Heart left ventricle (tissue), 16 donors: ENCODE results near the gene RNF182. TPM values are rescaled to one million over a fixed set of nuclear protein-coding genes. Genes with fewer than 3 reads are reported as not detected.

ENCODE experiments used
- ATAC-seq, 4 donors: fragments of 200-7000 bp; cut with Tn5 transposase; one replicate each; pipeline ENCODE4 v1.9.1; 2020 to 2022; ENCODE audit warnings: moderate library complexity in 4 of 4, mild to moderate bottlenecking in 3 of 4, moderate number of reproducible peaks in 1 of 4
- DNase-seq, 5 donors: peaks; one replicate each; pipeline ENCODE4 v3.0.0-alpha.2; 2020
- H3K27ac ChIP-seq, 12 donors: fragments of 200-600 bp; sonication (generic) in 4 of 12; one replicate each; pipeline versions ENCODE4 v1.5.0 to v1.8.0; 2016 to 2022; ENCODE audit warnings: mild to moderate bottlenecking in 2 of 12
- H3K27me3 ChIP-seq, 9 donors: fragments of 200-600 bp; sonication (generic) in 2 of 9; one replicate each; pipeline versions ENCODE4 v1.5.1 to v1.8.0; 2016 to 2022; ENCODE audit warnings: mild to moderate bottlenecking in 3 of 9
- H3K36me3 ChIP-seq, 9 donors: fragments of 200-600 bp; sonication (generic) in 2 of 9; one replicate each; pipeline versions ENCODE4 v1.5.0 to v1.8.0; 2018 to 2022; ENCODE audit warnings: mild to moderate bottlenecking in 2 of 9
- H3K4me1 ChIP-seq, 12 donors: fragments of 200-600 bp; sonication (generic) in 4 of 12; one replicate each; pipeline versions ENCODE4 v1.5.0 to v1.8.0; 2016 to 2022; ENCODE audit warnings: mild to moderate bottlenecking in 3 of 12
- H3K4me3 ChIP-seq, 12 donors: fragments of 200-600 bp; sonication (generic) in 4 of 12; one replicate each; pipeline versions ENCODE4 v1.5.0 to v1.8.0; 2017 to 2022; ENCODE audit warnings: mild to moderate bottlenecking in 9 of 12, moderate library complexity in 4 of 12
- H3K9me3 ChIP-seq, 12 donors: fragments of 200-600 bp; sonication (generic) in 4 of 12; one replicate each; pipeline versions ENCODE4 v1.5.0 to v1.8.0; 2016 to 2022; ENCODE audit warnings: mild to moderate bottlenecking in 1 of 12
- CTCF ChIP-seq, 12 donors: fragments of 200-600 bp; sonication (generic) in 4 of 12; IDR thresholded peaks; one replicate each; pipeline versions ENCODE4 v1.5.0 to v1.8.0; 2018 to 2022; ENCODE audit warnings: antibody characterized with exemption in 12 of 12, mild to moderate bottlenecking in 5 of 12
- POLR2A ChIP-seq, 2 donors: fragments of 450-650 bp; IDR thresholded peaks; one replicate each; pipeline ENCODE4 v1.6.1; 2017; ENCODE audit warnings: antibody characterized with exemption in 2 of 2, mild to moderate bottlenecking in 2 of 2, moderate library complexity in 2 of 2
- WGBS, 4 donors: extraction: QIAGEN DNeasy Blood & Tissue Kit in 2 of 4; methylation state at CpG; one replicate each; pipeline versions ENCODE4 v1.1.5 to v1.1.7; 2013 to 2018; 5-methylcytosine and 5-hydroxymethylcytosine counted together
- intact Hi-C, 10 donors: fragments of 100-400 bp; cut with DNase I; formaldehyde crosslinking; loops; one replicate each; pipeline versions ENCODE4 v1.11.1 to v1.14.2; 2022
- polyA plus RNA-seq, 2 donors: library from polyadenylated mRNA; stranded (reverse); fragments of 200-250 nt; gene quantifications; one replicate each; pipeline ENCODE4 v1.2.3, GENCODE V29; 2013
- total RNA-seq, 9 donors: library from RNA; depleted of rRNA in 2 of 9; stranded (reverse); fragments of >200 nt in 2 of 9; fragmentation: NEBNext Ultra II Directional in 3 of 9; extraction: Animal tissue kit (Norgen Biotek cat#: 25700) in 3 of 9; gene quantifications; one replicate each; pipeline versions ENCODE4 v1.1.0 to v1.2.4, GENCODE V29; 2016 to 2023
- donor health status: ischemic (EF 13 %, LVEDD 7.1; RV severe dilation, severe dysfunction).
- donor health status: healthy with polysubstance abuse.
- donor health status: DM: no; HTN: yes; CAD: no.
- donor health status: DM: no; HTN: no; CAD: no.
- donor health status: ischemic (EF 25% LVEDD 6.9; RV normal size, moderate dysfunction).
- donor health status: ischemic (EF 25% LVEDD 5.7; RV mildly dilated, moderate dysfunction).
- donor health status: healthy.
- donor health status: DM: yes; HTN: yes; CAD: no.
- donor health status: ischemic (EF 35%, LVEDD 5.7; RV mildly dilated, moderate dysfunction).
- donor health status: nonischemic (EF 11% LVEDD 7.7; RV severe dilation, severe dysfunction).
- donor health status: DM: yes; HTN: yes; CAD: no.
- donor health status: PGD.
- donor health status: ischemic (EF 29% LVEDD 5.4; RV normal size, mild dysfunction).
- donor health status: nonischemic (EF 23%, LVEDD 6.1; RV moderate dilation, normal function).

The RNF182 gene
- total and polyA plus RNA-seq, 11 donors: 0.07 to 0.75 (median 0.39) TPM; not detected in 8

GRCh38 chr6:13989496-13990144 is 64.9 kb downstream of the RNF182 start:
- WGBS, 4 donors: 52 to 65% (median 62%) methylated on average over 7 of the region's 7 CpGs
- H3K4me3 ChIP-seq: no peak overlapping the region
- TF ChIP-seq CTCF (IDR thresholded peaks at IDR 0.05): no peak
- H3K27ac ChIP-seq: no peak overlapping the region
- no peaks in the 10 kb centered on the region for H3K36me3 ChIP-seq
- peaks cover 0 to 30% (median 2%) of the 10 kb centered on the region in 9 donors for H3K27me3 ChIP-seq
- intact Hi-C loops: no loop called here
- ATAC-seq: no peak
- H3K9me3 ChIP-seq: no peaks in the 10 kb centered on the region
- no peak for DNase-seq
- no peaks in the 10 kb centered on the region for H3K4me1 ChIP-seq

- H3K4me1 ChIP-seq: no peaks in the 10 kb centered on the region
- no peaks in the 10 kb centered on the region for H3K36me3 ChIP-seq
- no peak for DNase-seq
- ATAC-seq: no peak
- WGBS, 4 donors: 89 to 96% (median 93%) methylated on average over 3 of the region's 3 CpGs
- H3K9me3 ChIP-seq: no peaks in the 10 kb centered on the region
- peaks cover 0 to 38% (median 4%) of the 10 kb centered on the region in 9 donors for H3K27me3 ChIP-seq
- intact Hi-C loops: no loop called here
- no peak overlapping the region for H3K27ac ChIP-seq
- no peak overlapping the region for H3K4me3 ChIP-seq
- TF ChIP-seq POLR2A (IDR thresholded peaks at IDR 0.05) (no peak), CTCF (IDR thresholded peaks at IDR 0.05) (no peak)
These were observed 66.0 kb downstream of the RNF182 start for GRCh38 chr6:13990796-13991195.

GRCh38 chr6:13991393-13991792 is 66.6 kb downstream of the RNF182 start:
- ATAC-seq (no peak), DNase-seq (no peak)
- no peak for TF ChIP-seq POLR2A (IDR thresholded peaks at IDR 0.05)
- TF ChIP-seq CTCF (IDR thresholded peaks at IDR 0.05): no peak
- Histone ChIP-seq H3K27ac (no peak overlapping the region), H3K4me1 (no peaks in the 10 kb centered on the region), H3K27me3 (peaks cover 0 to 38% (median 4%) of the 10 kb centered on the region in 9 donors), H3K36me3 (no peaks in the 10 kb centered on the region), H3K4me3 (no peak overlapping the region), H3K9me3 (no peaks in the 10 kb centered on the region)
- intact Hi-C loops: no loop called here
- WGBS, 4 donors: 92 to 97% (median 96%) methylated on average over 6 of the region's 6 CpGs

GRCh38 chr6:13992417-13993055 is 67.8 kb downstream of the RNF182 start:
- ATAC-seq: no peak

More at GRCh38 chr6:13992417-13993055, 67.8 kb downstream of the RNF182 start:
- H3K4me3 ChIP-seq: no peak overlapping the region
- DNase-seq: no peak
- intact Hi-C loops: no loop called here
- WGBS, 4 donors: 89 to 95% (median 90%) methylated on average over 5 of the region's 5 CpGs
- peaks cover 0 to 30% (median 4%) of the 10 kb centered on the region in 9 donors for H3K27me3 ChIP-seq
- H3K27ac ChIP-seq: no peak overlapping the region
- TF ChIP-seq POLR2A (IDR thresholded peaks at IDR 0.05) (no peak), CTCF (IDR thresholded peaks at IDR 0.05) (no peak)
- H3K9me3 ChIP-seq: no peaks in the 10 kb centered on the region
- H3K36me3 ChIP-seq: no peaks in the 10 kb centered on the region
- H3K4me1 ChIP-seq: no peaks in the 10 kb centered on the region
